Stimulated activated CD8-positive, alpha-beta memory T cell treated with anti-CD3 and anti-CD28 coated beads, Interleukin-15, amount 100 ng/mL, for 48 hours (primary cell): ENCODE results near the gene MTRFR.
"Not testable (repeated sequence)": the region's sequence is repeated elsewhere in the genome, so short reads cannot be mapped to it uniquely, and the experiment has no call there.

ENCODE experiments used
- DNase-seq, 2 donors: peaks; one replicate each; pipeline ENCODE4 v3.0.0-alpha.2; 2020; ENCODE audit warnings: low read depth in 2 of 2

MTRFR gene

DNA sequence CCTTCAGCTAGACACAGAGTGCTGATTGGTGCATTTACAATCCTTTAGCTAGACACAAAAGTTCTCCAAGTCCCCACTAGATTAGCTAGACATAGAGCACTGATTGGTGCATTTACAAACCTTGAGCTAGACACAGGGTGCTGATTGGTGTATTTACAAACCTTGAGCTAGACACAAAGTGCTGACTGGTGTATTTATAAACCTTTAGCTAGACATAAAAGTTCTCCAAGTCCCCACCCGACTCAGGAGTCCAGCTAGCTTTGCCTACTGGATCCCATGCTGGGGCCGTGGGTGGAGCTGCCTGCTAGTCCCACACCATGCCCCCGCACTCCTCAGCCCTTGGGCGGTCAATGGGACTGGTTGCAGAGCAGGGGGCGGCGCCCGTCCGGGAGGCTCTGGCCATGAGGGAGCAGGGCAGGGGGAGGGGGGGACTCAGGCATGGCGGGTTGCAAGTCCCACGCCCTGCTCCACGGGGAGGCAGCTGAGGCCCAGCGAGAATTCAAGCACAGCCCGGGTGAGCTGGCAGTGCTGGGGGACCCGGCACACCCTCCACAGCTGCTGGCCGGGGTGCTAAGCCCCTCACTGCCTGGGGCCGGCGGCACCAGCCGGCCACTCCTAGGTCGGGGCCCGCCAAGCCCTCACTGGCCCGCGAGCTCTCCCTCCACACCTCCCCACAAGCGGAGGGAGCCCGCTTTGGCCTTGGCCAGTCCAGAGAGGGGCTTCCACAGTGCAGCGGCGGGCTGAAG, 15.9 kb downstream of the MTRFR start:
- DNase-seq = not testable (repeated sequence)

DNA sequence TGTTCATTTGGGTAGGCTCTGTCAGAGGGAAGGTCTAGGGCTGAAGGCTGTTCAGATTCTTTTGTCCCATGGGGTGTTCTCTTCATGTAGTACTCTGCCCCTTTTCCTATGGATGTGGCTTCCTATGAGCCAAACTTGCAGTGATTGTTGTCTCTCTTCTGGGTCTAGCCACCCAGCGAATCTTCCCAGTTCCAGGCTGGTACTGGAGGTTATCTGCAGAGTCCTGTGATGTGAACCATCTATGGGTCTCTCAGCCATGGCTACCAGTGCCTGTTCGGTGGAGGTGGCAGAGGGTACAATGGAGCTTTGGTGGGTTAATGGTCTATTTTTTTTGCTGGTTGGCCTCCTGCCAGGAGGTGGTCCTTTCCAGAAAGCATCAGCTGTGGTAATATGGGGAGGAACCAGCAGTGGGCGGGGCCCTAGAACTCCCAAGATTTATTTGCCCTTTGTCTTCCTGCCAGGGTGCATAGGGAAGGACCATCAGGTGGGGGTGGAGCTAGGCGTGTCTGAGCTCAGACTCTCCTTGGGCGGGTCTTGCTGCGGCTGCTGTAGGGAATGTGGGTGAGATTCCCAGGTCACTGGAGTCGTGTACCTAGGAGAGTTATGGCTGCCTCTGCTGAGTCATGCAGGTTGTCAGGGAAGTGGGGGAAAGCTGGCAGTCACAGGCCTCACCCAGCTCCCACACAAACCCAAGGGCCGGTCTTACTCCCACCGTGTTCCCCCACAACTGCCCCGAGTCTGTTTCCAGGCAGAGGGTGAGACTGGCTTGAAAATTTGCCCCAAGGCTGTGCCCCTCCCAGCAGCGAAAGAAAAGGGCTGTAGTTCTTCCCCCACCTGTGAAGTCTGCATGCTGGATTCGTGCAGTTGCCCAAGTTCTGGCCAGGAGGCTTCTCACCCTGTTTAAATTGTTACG, 17.5 kb downstream of the MTRFR start:
- DNase-seq = no peak

DNA sequence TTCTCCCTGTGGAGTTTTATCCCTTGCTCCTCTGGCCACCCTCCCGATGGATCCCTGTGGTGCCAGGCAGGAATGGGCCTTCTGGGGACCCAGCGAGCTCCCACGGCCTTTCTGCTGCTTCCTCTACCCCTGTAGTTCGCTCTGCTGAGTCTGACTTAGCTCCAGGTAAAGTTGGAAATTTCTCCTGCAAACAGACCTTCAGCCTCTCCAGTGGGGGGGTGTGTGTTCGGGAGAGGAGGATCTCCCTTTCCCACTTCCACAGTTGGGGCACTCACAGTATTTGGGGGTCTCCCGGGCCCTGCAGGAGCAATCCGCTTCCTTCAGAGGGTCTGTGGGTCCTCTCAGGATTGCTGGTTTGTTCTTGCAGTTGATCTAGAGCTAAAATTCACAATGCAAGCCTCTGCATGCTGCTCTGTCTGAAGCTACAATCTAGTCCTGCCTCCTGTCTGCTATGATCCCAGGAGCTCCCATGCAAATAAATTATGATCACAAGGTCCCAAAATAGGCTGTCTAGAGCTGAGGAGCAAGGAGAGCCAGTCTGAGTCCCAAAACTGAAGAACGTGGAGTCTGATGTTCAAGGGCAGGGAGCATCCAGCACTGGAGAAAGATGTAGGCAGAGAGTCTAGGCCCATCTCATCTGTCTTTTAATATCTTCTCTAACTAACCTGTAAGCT, 18.3 kb downstream of the MTRFR start:
- no peak for DNase-seq

DNA sequence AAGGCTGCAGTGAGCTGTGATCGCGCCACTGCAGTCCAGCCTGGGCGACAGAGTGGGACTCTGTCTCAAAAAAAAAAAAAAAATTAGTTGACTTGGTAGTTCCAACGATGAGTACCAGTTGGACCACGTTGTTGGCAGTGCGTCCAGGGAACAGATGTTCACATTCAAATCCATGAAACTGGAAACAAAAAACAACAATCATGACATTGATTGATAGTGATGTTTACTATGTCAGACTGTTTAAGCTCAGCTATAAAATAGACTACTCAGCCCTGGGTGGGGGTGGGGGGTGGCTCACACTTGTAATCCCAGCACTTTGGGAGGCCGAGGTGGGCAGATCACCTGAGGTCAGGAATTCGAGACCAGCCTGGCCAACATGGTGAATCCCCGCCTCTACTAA, 19.1 kb downstream of the MTRFR start:
- DNase-seq = not testable (repeated sequence)

DNA sequence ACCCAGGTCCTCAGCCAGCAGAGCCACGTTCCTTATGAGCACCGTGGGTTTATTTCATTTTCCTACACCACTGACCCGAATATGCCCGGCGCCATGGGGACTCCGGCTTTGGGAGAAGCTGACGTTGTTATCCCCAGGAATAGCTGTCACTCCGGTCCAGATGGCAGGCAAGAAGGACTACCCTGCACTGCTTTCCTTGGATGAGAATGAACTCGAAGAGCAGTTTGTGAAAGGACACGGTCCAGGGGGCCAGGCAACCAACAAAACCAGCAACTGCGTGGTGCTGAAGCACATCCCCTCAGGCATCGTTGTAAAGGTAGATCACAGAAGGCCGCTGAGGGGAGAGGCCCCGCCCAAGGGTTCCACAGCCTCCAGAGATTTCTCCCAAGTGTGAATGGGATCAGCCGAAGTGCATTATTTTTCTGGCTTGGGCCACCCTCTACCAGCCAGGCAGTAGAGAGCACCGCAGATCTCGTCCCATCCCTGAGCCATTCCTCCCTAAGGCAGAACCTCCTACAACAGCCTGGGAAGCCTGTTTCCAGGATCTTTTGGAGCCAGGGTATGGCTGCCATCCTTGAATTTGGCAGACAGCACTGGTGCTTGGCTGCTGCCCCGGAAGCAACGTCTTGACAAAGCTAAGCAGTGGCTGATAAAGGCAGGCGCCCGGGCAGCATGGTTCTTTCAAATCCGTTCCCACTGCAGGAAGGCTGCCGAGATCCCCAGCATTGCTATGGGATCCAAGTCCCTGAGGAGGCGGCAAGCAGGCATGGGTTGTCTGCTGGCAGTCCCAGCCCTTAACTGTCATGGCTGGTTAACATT, 20.6 kb downstream of the MTRFR start:
- DNase-seq = no peak

- DNase-seq = no peak
Measured at GRCh38 chr12:123254853-123255446, 21.7 kb downstream of the MTRFR start.

DNA sequence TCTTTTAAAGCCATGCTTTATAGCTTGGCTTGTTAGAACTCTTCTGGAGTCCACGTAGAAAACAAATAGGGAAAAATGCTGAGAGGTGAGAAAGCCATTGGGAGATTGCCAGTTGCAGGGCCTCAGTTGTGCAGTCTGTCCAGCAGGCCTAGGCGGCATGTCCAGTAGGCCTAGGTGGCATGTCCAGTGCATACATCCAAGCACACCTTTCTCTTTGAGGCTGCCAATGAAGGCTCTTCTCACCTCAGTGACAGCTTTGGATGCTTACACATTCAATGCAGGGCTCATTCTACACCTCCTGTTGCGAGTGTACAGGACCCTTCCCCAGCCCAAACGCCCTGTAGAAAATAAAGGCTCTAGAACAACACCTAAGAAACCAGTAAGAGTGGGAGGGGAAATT, 25.4 kb downstream of the MTRFR start:
- no peak for DNase-seq

- DNase-seq = no peak
Measured at GRCh38 chr12:123260081-123260480, 26.8 kb downstream of the MTRFR start.

GRCh38 chr12:123261196-123261595, 28.0 kb downstream of the MTRFR start:
- DNase-seq = no peak

- no peak for DNase-seq
Measured at GRCh38 chr12:123263196-123263817, 30.1 kb downstream of the MTRFR start.

DNA sequence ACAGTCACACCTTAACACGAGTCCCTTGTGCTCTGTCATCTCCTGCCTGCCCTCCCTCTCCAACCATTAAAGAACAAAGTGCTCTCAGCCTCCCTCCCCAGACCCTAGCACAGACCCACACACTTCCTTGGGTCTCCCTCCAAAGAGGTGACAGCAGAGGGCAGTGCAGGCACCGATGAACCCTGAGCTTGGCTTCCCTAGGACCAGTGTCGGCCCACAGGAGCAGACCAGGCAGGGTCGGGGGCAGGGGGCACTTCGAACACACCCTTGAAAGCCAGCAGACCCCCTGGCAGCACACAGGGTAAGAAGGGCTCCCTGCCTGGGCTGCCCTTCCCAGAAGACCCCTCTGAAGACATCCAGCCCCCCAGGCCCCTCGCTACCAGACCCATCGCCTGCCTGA, 31.4 kb downstream of the MTRFR start:
- no peak for DNase-seq

DNA sequence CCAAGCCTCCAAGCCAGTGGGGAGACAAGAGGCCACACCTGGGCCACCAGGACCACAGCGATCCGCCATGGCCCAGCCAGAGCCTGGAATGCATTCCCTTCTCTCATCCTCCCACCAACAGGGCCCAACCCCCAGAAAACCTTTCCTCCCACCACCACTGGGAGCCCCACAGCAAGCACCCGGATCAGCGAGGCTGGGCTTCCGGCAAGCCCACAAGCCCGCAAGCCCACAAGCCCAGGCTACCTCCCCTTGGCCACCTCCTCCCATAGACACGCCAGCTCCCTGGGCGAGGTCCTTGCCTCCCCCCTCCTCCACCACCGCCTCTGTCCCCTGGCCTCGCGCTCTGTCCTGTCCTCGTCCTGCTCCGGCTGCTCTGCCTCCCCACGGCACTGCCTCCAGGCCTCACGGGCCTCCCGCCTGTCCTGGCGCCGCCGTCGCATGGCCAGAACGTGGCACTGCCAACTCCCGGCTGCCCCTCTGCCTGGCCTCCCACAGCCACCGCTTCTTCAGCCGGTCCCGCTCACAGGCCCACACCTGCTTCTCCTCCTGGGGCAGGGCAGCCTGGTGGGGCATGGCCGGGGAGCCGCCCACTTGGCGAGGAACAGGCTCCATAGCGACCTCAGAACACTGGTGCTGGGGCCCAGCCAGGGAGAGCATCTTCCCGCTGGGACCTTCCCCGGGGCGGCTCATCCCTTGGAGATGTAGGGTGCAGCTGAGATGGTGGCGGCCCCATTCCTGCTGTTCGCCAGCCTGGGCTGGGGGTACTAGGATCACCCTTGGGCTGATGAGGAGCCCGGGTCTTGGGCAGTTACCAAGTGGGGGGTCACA, 32.8 kb downstream of the MTRFR start:
- no peak for DNase-seq

DNA sequence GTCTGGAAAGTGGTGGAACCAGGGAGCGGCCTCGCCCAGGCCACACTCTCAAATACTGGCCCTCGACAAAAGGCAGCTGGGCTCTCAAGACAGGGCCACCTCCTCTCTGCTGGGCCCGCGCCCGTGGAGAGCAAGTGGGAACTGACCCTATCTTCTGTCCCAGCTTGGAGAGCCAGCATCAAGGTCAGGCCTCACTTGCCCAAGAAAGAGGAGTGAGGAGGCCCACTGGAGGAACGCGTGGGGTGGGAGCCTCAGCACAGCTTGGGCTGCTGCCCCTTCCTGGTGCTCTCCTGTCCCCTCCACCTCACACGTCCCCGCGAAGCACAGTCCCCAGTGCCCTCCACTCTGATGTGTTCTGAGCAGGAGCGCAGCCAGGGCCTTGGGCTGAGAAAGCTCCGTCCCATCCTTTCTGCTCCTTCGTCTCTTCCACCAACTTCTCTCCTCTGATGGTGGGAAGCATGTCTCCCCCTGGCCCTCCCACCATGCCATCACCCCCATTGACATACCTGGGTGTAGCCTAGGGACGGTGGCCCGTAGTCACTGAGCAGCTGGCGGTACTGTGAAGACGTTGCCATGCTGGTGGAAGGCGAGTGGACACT, 33.5 kb downstream of the MTRFR start:
- no peak for DNase-seq

DNA sequence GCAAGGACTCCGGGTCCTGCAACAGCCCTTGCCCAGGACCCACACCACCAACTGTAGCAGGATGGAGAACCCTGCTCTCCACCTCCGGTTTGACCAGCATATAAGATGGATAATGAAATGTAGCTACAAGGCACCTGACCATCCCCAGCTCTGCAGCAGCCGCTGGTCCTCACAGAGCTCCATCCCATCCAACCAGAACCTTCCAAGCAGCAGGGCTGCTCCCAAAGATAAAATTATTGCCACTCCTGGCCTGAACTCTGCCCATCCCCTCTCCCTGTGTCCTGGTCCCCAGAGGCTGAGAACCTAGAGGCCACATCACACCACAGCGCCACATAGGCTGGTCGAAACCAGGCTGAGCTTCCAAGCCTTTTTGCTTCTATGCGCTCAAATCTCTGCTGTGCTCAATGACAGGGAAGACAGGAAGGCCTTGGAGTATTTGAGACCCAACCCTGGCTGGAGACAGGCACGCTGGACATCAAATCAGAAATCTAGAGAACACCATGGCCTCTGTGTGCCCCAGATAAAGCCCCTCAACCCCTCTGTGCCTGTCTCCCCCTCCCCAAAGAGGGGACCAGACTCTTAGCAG, 34.2 kb downstream of the MTRFR start:
- DNase-seq = no peak

- no peak for DNase-seq
Measured at GRCh38 chr12:123267991-123268843, 35.0 kb downstream of the MTRFR start.

DNA sequence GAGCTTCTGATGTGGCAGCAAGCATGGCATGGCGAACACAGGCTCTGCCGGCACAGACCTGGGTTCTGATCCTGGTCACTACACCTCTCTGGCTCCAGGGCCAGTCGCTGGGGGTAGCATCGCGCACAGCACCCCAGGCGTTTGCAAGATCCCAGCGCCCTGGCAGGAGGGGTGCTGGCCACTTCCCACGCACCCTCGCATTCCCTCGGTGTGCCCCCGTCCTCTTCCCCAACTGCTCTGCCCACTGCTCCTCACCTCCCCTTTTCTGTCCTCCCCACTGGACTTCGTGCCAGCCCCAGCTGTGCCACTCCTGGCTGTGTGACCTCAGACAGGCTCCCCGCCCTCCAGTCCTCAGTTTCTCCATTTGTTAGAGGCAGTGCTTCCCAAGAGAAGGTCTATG, 35.6 kb downstream of the MTRFR start:
- no peak for DNase-seq

GRCh38 chr12:123269395-123269892, 36.2 kb downstream of the MTRFR start:
- DNase-seq = no peak

GRCh38 chr12:123269896-123270213, 36.6 kb downstream of the MTRFR start:
- no peak for DNase-seq
